Osteoblast (primary cell): ENCODE data around the gene SSBP2. TPM values are rescaled to one million over a fixed set of nuclear protein-coding genes. Genes with fewer than 3 reads are reported as not detected.

Source experiments
- DNase-seq: peaks from one replicate; pipeline ENCODE4 v3.0.0; 2011; ENCODE audit warnings: low spot score, mixed read lengths; ENCODE audit not compliant: insufficient read length; ENCODE audit errors: missing footprints
- H2AFZ ChIP-seq: 2 replicates; pipeline ENCODE4 v1.6.0; 2011; ENCODE audit warnings: mild to moderate bottlenecking, low read length
- H3K27ac ChIP-seq: 2 replicates; pipeline ENCODE4 v1.5.1; 2011; ENCODE audit warnings: mild to moderate bottlenecking, low read depth, low read length, moderate library complexity
- H3K27me3 ChIP-seq: 2 replicates; pipeline ENCODE4 v1.6.0; 2012; ENCODE audit warnings: mild to moderate bottlenecking, control low read depth, inconsistent platforms, low read length, moderate library complexity; ENCODE audit not compliant: insufficient read depth
- H3K36me3 ChIP-seq: 2 replicates; pipeline ENCODE4 v1.5.1; 2011; ENCODE audit warnings: mild to moderate bottlenecking, low read length, control low read depth, moderate library complexity; ENCODE audit not compliant: insufficient read depth
- H3K4me1 ChIP-seq: 2 replicates; pipeline ENCODE4 v1.5.1; 2011; ENCODE audit warnings: mild to moderate bottlenecking, low read length, control low read depth, moderate library complexity; ENCODE audit not compliant: insufficient read depth
- H3K4me2 ChIP-seq: 2 replicates; pipeline ENCODE4 v1.6.0; 2011; ENCODE audit warnings: mild to moderate bottlenecking, low read length; ENCODE audit not compliant: insufficient read depth
- H3K4me3 ChIP-seq: fragments of 200-600 bp; sonication (generic); 3 replicates; pipeline ENCODE4 v1.5.1; 2012; ENCODE audit warnings: mild to moderate bottlenecking, low read length, inconsistent platforms; ENCODE audit not compliant: insufficient read depth
- H3K79me2 ChIP-seq: 2 replicates; pipeline ENCODE4 v1.6.0; 2012; ENCODE audit warnings: mild to moderate bottlenecking, low read length, control low read depth, inconsistent platforms; ENCODE audit not compliant: insufficient read depth
- H3K9me3 ChIP-seq: 2 replicates; pipeline ENCODE4 v1.5.1; 2011; ENCODE audit warnings: low read depth, low read length, control low read depth
- H4K20me1 ChIP-seq: 2 replicates; pipeline ENCODE4 v1.6.0; 2012; ENCODE audit warnings: mild to moderate bottlenecking, low read length, control low read depth; ENCODE audit not compliant: insufficient read depth
- total RNA-seq: library from RNA; depleted of rRNA; stranded (reverse); fragments of >200 nt; gene quantifications from 2 replicates; pipeline ENCODE4 v1.2.3, GENCODE V29; 2012
- TF ChIP-seq, protein P1 (sequence below): IDR thresholded peaks from 2 replicates; pipeline ENCODE4 v1.5.1; 2011; ENCODE audit warnings: mild to moderate bottlenecking, low read depth, low read length, moderate library complexity; ENCODE audit errors: extremely low read depth

Gene SSBP2
- total RNA-seq, 1 donor: 18.1 TPM

DNA sequence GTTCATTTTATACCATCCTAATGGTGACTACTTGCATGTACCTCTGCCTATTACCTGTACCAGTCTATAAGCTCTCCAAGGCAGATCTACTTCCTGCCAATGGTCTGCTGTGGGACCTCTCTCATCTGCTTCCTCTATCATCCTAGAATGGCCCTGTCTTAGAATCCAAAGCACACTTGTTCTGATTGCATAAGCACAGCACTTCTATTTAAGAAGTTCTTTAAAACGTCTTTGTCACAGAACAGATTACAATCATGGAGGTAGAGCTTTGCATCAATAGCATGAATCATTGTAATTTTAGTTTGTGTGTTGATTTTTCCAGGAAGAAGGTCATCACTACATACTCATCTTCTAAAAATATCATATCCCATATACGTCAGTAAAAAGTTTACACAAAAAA lies 225.2 kb downstream of the SSBP2 start:
- TF ChIP-seq, protein P1, sequence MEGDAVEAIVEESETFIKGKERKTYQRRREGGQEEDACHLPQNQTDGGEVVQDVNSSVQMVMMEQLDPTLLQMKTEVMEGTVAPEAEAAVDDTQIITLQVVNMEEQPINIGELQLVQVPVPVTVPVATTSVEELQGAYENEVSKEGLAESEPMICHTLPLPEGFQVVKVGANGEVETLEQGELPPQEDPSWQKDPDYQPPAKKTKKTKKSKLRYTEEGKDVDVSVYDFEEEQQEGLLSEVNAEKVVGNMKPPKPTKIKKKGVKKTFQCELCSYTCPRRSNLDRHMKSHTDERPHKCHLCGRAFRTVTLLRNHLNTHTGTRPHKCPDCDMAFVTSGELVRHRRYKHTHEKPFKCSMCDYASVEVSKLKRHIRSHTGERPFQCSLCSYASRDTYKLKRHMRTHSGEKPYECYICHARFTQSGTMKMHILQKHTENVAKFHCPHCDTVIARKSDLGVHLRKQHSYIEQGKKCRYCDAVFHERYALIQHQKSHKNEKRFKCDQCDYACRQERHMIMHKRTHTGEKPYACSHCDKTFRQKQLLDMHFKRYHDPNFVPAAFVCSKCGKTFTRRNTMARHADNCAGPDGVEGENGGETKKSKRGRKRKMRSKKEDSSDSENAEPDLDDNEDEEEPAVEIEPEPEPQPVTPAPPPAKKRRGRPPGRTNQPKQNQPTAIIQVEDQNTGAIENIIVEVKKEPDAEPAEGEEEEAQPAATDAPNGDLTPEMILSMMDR: no peak
- no peak for DNase-seq
- Histone ChIP-seq H3K9me3 (no peaks in the 10 kb centered on the region), H3K27ac (peak overlapping the region; percentile 54), H3K27me3 (no peaks in the 10 kb centered on the region), H2AFZ (peak overlapping the region; percentile 30), H3K79me2 (no peaks in the 10 kb centered on the region), H3K4me2 (no peak overlapping the region), H4K20me1 (no peaks in the 10 kb centered on the region), H3K4me1 (peaks cover 4% of the 10 kb centered on the region), H3K4me3 (no peak overlapping the region), H3K36me3 (no peaks in the 10 kb centered on the region)

DNA sequence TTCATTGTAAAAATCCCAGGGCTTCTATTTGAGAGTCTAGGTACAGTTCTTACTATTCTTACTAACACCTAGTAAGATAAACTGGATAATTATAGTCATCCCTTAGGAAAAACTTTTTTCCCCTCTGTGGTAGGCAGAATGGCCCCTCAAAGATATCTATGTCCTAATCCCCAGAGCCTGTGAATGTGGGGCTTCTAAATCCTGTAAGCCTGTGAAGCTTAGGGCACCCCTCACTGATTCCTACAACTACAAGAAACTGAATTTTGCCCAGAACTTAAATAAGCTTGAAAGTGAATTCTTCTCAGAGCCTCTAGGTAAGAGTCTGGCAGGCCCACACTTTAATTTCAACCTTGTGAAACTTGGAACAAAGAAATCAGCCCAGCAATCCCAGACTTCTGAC lies 226.9 kb downstream of the SSBP2 start:
- DNase-seq: no peak
- Histone ChIP-seq H3K27ac (no peak overlapping the region), H3K27me3 (no peaks in the 10 kb centered on the region), H3K9me3 (no peaks in the 10 kb centered on the region), H4K20me1 (no peaks in the 10 kb centered on the region), H3K79me2 (no peaks in the 10 kb centered on the region), H3K4me2 (no peak overlapping the region), H3K4me1 (peaks cover 4% of the 10 kb centered on the region), H2AFZ (no peak overlapping the region), H3K36me3 (no peaks in the 10 kb centered on the region), H3K4me3 (no peak overlapping the region)
- TF ChIP-seq, protein P1: no peak

DNA sequence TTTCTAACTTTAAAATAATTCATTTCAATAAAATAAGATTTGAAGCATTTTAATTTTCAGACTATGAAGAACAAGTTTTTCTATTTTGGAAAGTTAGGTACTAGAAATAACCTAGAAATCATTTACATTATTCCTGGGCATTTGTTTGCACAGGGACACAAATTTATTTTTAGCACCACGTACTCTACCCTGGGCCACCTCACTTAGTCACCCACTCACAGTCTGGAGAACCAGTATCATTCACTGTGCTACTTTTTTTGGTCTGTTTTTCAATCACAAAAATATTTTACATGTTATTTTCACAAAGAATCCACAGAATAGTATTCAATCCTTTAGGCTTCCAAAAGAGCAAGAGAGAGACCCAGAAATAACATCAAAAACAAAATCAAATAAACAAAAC lies 228.3 kb downstream of the SSBP2 start:
- Histone ChIP-seq H3K4me2 (no peak overlapping the region), H3K79me2 (no peaks in the 10 kb centered on the region), H3K27ac (no peak overlapping the region), H2AFZ (no peak overlapping the region), H3K9me3 (no peaks in the 10 kb centered on the region), H3K36me3 (no peaks in the 10 kb centered on the region), H3K4me3 (no peak overlapping the region), H3K27me3 (no peaks in the 10 kb centered on the region), H3K4me1 (peaks cover 4% of the 10 kb centered on the region), H4K20me1 (no peaks in the 10 kb centered on the region)
- DNase-seq: no peak
- TF ChIP-seq, protein P1: no peak

DNA sequence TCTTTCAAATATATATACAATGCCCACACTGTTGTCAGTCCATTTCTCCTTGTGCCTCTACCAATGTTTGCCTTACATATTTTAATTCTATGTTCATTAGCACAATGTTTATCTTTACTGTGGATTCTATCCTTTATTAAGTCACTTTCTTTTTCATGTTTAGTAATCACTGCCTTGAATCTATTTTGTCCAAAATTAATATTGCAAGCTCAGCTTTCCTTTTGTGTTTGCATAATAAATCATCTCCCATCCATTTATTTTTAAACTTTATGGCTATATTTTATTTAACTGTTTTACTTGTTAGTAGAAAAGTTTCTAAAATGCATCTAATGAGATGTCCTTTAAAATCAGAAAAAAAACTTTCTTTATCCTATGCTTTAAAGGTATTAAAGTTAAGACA lies 230.1 kb downstream of the SSBP2 start:
- Histone ChIP-seq H3K79me2 (no peaks in the 10 kb centered on the region), H3K4me3 (no peak overlapping the region), H3K27me3 (no peaks in the 10 kb centered on the region), H3K27ac (no peak overlapping the region), H3K4me2 (no peak overlapping the region), H3K9me3 (no peaks in the 10 kb centered on the region), H2AFZ (no peak overlapping the region), H4K20me1 (no peaks in the 10 kb centered on the region), H3K36me3 (no peaks in the 10 kb centered on the region), H3K4me1 (peaks cover 4% of the 10 kb centered on the region)
- TF ChIP-seq, protein P1: no peak
- no peak for DNase-seq
